Heart right ventricle (tissue), 16 donors: ENCODE data around the gene KLF7. TPM values are rescaled to one million over a fixed set of nuclear protein-coding genes. Genes with fewer than 3 reads are reported as not detected.

Experiments
- ATAC-seq, 8 donors: fragments of 200-7000 bp; cut with Tn5 transposase; one replicate each; pipeline ENCODE4 v1.9.1; 2020; ENCODE audit warnings: mild to moderate bottlenecking in 8 of 8, moderate library complexity in 8 of 8, moderate number of reproducible peaks in 1 of 8
- DNase-seq, 2 donors: peaks; one replicate each; pipeline ENCODE4 v3.0.0-alpha.2; 2020
- H3K27ac ChIP-seq, 10 donors: fragments of 200-600 bp; sonication (generic) in 2 of 10; one replicate each; pipeline versions ENCODE4 v1.5.0 to v1.8.0; 2020 to 2022; ENCODE audit warnings: mild to moderate bottlenecking in 3 of 10
- H3K27me3 ChIP-seq, 7 donors: fragments of 200-600 bp; one replicate each; pipeline ENCODE4 v1.8.0; 2021 to 2022; ENCODE audit warnings: mild to moderate bottlenecking in 2 of 7
- H3K36me3 ChIP-seq, 9 donors: fragments of 200-600 bp; sonication (generic) in 1 of 9; one replicate each; pipeline versions ENCODE4 v1.5.0 to v1.8.0; 2020 to 2022; ENCODE audit warnings: mild to moderate bottlenecking in 2 of 9
- H3K4me1 ChIP-seq, 9 donors: fragments of 200-600 bp; sonication (generic) in 1 of 9; one replicate each; pipeline versions ENCODE4 v1.5.0 to v1.8.0; 2020 to 2022; ENCODE audit warnings: mild to moderate bottlenecking in 4 of 9
- H3K4me3 ChIP-seq, 10 donors: fragments of 200-600 bp; sonication (generic) in 2 of 10; one replicate each; pipeline versions ENCODE4 v1.5.0 to v1.8.0; 2020 to 2022; ENCODE audit warnings: mild to moderate bottlenecking in 7 of 10, moderate library complexity in 2 of 10
- H3K9me3 ChIP-seq, 11 donors: fragments of 200-600 bp in 10 of 11; sonication (generic) in 2 of 11; one replicate each; pipeline versions ENCODE4 v1.5.0 to v1.8.0; 2013 to 2022; ENCODE audit warnings: mild to moderate bottlenecking in 2 of 11, control low read depth in 1 of 11, moderate library complexity in 1 of 11
- WGBS, 2 donors: extraction: QIAGEN DNeasy Blood & Tissue Kit; methylation state at CpG; one replicate each; pipeline ENCODE4 v1.1.7; 2013; ENCODE audit warnings: inconsistent platforms in 1 of 2; 5-methylcytosine and 5-hydroxymethylcytosine counted together
- intact Hi-C, 10 donors: fragments of 100-400 bp; cut with DNase I; formaldehyde crosslinking; loops; one replicate each; pipeline versions ENCODE4 v1.11.1 to v1.14.2; 2022
- polyA plus RNA-seq, 2 donors: library from polyadenylated mRNA; stranded (reverse); fragments of 200-250 nt; gene quantifications; one replicate each; pipeline ENCODE4 v1.2.3, GENCODE V29; 2013
- total RNA-seq, 10 donors: library from RNA; stranded (reverse); fragmentation: NEBNext Ultra II Directional in 3 of 10; extraction: Animal tissue kit (Norgen Biotek cat#: 25700) in 3 of 10; gene quantifications; one replicate each; pipeline versions ENCODE4 v1.2.1 to v1.2.4, GENCODE V29; 2021 to 2023
- TF ChIP-seq, protein P1 (sequence below), 9 donors: fragments of 200-600 bp; sonication (generic) in 2 of 9; IDR thresholded peaks; one replicate each; pipeline versions ENCODE4 v1.5.0 to v1.8.0; 2021 to 2022; ENCODE audit warnings: antibody characterized with exemption in 9 of 9, mild to moderate bottlenecking in 5 of 9, moderate library complexity in 1 of 9
- donor health status: Arrhythmogenic right ventricular cardiomyopathy.
- donor health status: ischemic (EF 13 %, LVEDD 7.1; RV severe dilation, severe dysfunction).
- donor health status: healthy with polysubstance abuse.
- donor health status: DM: no; HTN: yes; CAD: no.
- donor health status: DM: no; HTN: no; CAD: no.
- donor health status: ischemic (EF 25% LVEDD 6.9; RV normal size, moderate dysfunction).
- donor health status: ischemic (EF 25% LVEDD 5.7; RV mildly dilated, moderate dysfunction).
- donor health status: healthy.
- donor health status: DM: yes; HTN: yes; CAD: no.
- donor health status: Ischemic cardiomyopathy.
- donor health status: ischemic (EF 35%, LVEDD 5.7; RV mildly dilated, moderate dysfunction).
- donor health status: nonischemic (EF 11% LVEDD 7.7; RV severe dilation, severe dysfunction).
- donor health status: DM: yes; HTN: yes; CAD: no.
- donor health status: PGD.
- donor health status: ischemic (EF 29% LVEDD 5.4; RV normal size, mild dysfunction).
- donor health status: nonischemic (EF 23%, LVEDD 6.1; RV moderate dilation, normal function).

The KLF7 gene
- total and polyA plus RNA-seq, 12 donors = 5.0 to 51.8 (median 27.9) TPM

GRCh38 chr2:207085110-207085509 is 80.6 kb downstream of the KLF7 start:
- peak in 2 of 8 donors; percentile 30 to 43 for ATAC-seq
- Histone ChIP-seq H3K27me3 (no peaks in the 10 kb centered on the region), H3K4me3 (no peak overlapping the region), H3K27ac (peak overlapping the region in 6 of 10 donors; percentile 15 to 86 (median 68)), H3K36me3 (peaks cover 0 to 83% (median 26%) of the 10 kb centered on the region in 9 donors), H3K4me1 (peaks cover 15 to 80% (median 63%) of the 10 kb centered on the region in 9 donors), H3K9me3 (peaks cover 0 to 5% (median 0%) of the 10 kb centered on the region in 11 donors)
- intact Hi-C loops = loop anchor here in 2 of 10 donors (5.0 to 10.0 kb wide), 2 partner anchors 60 to 77 kb away; no protein-coding TSS in a partner anchor
- WGBS, 2 donors = 81 to 82% methylated on average over 5 of the region's 5 CpGs
- TF ChIP-seq, protein P1, sequence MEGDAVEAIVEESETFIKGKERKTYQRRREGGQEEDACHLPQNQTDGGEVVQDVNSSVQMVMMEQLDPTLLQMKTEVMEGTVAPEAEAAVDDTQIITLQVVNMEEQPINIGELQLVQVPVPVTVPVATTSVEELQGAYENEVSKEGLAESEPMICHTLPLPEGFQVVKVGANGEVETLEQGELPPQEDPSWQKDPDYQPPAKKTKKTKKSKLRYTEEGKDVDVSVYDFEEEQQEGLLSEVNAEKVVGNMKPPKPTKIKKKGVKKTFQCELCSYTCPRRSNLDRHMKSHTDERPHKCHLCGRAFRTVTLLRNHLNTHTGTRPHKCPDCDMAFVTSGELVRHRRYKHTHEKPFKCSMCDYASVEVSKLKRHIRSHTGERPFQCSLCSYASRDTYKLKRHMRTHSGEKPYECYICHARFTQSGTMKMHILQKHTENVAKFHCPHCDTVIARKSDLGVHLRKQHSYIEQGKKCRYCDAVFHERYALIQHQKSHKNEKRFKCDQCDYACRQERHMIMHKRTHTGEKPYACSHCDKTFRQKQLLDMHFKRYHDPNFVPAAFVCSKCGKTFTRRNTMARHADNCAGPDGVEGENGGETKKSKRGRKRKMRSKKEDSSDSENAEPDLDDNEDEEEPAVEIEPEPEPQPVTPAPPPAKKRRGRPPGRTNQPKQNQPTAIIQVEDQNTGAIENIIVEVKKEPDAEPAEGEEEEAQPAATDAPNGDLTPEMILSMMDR (IDR thresholded peaks at IDR 0.05) = no peak
- DNase-seq = no peak

GRCh38 chr2:207083361-207084110 is 82.2 kb downstream of the KLF7 start:
- ATAC-seq (peak in 1 of 8 donors; percentile 16), DNase-seq (no peak)
- Histone ChIP-seq H3K4me3 (no peak overlapping the region), H3K4me1 (peaks cover 6 to 64% (median 47%) of the 10 kb centered on the region in 9 donors), H3K36me3 (peaks cover 0 to 96% (median 34%) of the 10 kb centered on the region in 9 donors), H3K27ac (peak overlapping the region in 8 of 10 donors; percentile 10 to 86 (median 46)), H3K9me3 (peaks cover 0 to 5% (median 0%) of the 10 kb centered on the region in 11 donors), H3K27me3 (no peaks in the 10 kb centered on the region)
- WGBS, 2 donors = 43 to 48% methylated on average over 2 of the region's 2 CpGs
- intact Hi-C loops = loop anchor here in 3 of 10 donors (5.0 to 10.0 kb wide), 3 partner anchors 39 to 74 kb away; no protein-coding TSS in a partner anchor
- TF ChIP-seq, protein P1 (IDR thresholded peaks at IDR 0.05) = no peak

DNA sequence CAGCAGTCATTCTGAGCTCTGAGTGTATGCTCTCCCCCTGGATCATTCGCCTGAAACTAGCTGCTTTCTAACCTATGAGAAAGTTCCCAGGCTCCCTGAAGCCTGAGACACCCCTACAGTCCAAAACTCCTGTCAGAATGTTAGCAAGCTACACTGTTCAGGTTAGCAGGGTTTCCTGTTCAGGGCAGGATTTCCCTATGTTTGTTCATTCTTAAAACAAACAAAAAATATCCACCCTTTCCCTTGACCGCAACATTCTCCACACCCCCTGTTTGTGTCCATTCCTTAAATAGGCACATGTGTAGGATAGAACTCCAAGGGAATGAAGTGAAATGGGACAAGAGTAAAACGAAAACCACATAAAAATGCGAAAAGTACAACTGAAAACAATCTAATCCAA is 83.1 kb downstream of the KLF7 start:
- ATAC-seq (peak in 4 of 8 donors; percentile 15 to 50 (median 36)), DNase-seq (no peak)
- TF ChIP-seq, protein P1 (IDR thresholded peaks at IDR 0.05) = no peak
- Histone ChIP-seq H3K4me3 (no peak overlapping the region), H3K27me3 (no peaks in the 10 kb centered on the region), H3K27ac (peak overlapping the region in 7 of 10 donors; percentile 14 to 86 (median 50)), H3K36me3 (peaks cover 0 to 97% (median 39%) of the 10 kb centered on the region in 9 donors), H3K4me1 (peaks cover 6 to 55% (median 39%) of the 10 kb centered on the region in 9 donors), H3K9me3 (peaks cover 0 to 5% (median 0%) of the 10 kb centered on the region in 11 donors)
- intact Hi-C loops = loop anchor here in 3 of 10 donors (5.0 to 10.0 kb wide), 3 partner anchors 40 to 75 kb away; no protein-coding TSS in a partner anchor
- WGBS, 2 donors = 72 to 76% methylated on average over 4 of the region's 4 CpGs

GRCh38 chr2:207078186-207078798 is 87.5 kb downstream of the KLF7 start:
- DNase-seq = no peak

More at GRCh38 chr2:207078186-207078798, 87.5 kb downstream of the KLF7 start:
- no peaks in the 10 kb centered on the region for H3K9me3 ChIP-seq
- WGBS, 2 donors = 92 to 93% methylated on average over 6 of the region's 6 CpGs
- peaks cover 0 to 60% (median 32%) of the 10 kb centered on the region in 9 donors for H3K36me3 ChIP-seq
- TF ChIP-seq, protein P1 (IDR thresholded peaks at IDR 0.05) = no peak
- H3K4me1 ChIP-seq = peaks cover 0 to 50% (median 36%) of the 10 kb centered on the region in 9 donors
- H3K4me3 ChIP-seq = no peak overlapping the region
- no peak overlapping the region for H3K27ac ChIP-seq
- intact Hi-C loops = no loop called here
- no peaks in the 10 kb centered on the region for H3K27me3 ChIP-seq
- no peak for ATAC-seq
